ENCODE results near the gene MMP26.
"Not testable (repeated sequence)": the region's sequence is repeated elsewhere in the genome, so short reads cannot be mapped to it uniquely, and the experiment has no call there.

MMP26 gene

DNA sequence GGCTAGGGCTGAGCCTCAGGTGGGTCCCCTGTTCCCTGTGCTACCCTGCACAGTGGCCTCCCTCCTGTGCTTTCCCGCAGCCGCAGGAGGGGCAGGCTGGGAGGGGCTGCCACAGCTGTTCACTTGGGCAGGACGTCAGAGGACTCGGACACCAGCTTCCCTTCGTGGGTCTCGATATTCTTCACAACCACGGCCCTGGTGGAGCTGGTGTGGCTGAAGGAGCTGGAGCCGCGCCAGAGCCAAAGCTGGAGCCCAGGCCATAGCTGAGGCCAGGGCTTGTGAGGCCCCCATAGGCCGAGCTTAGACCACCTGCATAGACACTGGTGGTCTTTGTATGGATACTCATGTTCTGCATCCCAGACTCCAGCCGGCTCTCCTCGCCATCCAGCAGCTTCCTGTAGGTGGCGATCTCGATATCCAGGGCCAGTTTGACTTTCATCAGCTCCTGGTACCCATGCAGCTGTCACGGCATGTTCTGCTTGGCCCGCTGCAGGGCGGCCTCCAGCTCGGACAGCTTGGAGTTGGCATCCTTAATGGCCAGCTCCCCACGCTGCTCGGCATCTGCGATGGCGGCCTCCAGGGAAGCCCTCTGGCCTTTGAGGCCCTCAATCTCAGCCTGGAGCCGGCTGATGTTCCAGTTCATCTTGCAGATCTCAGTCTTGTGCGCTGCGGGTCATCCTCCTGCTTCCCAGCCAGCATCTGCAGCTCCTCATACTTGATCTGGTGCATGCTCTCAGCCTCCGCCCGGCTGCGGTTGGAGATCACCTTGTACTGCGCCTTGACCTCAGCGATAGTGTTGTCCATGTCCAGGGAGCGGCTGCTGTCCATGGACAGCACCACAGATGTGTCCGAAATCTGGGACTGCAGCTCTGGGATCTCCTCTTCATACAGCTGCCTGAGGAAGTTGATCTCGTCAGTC is 18.3 kb downstream of the MMP26 start:
- DNase-seq: not testable (repeated sequence)

DNA sequence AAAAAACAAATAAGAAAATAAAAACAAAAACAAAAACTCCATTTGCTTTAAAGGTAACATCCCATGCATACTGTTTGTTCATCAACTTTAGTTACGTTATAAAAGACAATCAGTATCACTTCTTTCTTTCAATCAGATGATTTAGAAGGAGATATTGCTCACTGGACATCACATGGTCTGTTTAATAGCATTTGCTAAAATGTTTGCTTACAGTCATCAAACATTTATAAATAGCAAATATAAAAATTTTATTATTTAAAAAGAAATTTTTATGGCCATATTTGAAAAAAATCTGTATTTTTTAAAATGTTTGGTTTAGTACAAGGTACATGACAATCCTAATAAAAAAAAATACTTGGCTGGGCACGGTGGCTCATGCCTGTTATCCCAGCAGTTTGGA is 22.6 kb downstream of the MMP26 start:
- no peak for DNase-seq

DNA sequence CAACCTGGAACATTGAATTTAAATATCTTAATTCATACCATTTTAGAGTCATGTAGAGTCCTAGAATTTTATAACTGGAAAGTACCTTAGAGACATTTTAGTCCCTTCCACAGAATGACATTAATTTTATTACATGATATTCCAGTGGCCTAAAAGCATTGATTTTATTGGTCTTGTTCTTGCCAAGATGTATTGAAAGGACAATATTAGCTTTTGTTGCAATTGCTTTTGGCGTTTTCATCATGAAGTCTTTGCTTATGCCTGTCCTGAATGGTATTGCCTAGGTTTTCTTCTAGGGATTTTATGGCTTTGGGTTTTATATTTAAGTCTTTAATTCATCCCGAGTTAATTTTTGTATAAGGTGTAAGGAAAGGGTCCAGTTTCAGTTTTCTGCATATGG is 36.2 kb downstream of the MMP26 start:
- no peak for DNase-seq

DNA sequence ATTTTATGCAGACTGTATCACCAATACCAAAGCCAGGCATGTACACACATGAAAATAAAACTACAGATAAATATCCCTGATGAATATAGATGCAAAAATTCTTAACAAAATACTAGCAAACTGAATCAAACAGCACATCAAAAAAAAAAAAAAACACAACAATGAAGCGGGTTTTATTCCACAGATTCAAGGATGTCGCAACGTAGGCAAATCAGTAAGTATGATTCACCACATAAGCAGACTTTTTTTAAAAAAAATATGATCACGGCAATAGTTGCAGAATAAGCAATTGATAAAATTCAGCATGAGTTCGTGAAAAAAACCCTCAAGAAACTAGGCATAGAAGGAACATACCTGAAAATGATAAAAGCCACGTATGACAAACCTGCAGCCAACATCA is 43.9 kb downstream of the MMP26 start:
- no peak for DNase-seq

DNA sequence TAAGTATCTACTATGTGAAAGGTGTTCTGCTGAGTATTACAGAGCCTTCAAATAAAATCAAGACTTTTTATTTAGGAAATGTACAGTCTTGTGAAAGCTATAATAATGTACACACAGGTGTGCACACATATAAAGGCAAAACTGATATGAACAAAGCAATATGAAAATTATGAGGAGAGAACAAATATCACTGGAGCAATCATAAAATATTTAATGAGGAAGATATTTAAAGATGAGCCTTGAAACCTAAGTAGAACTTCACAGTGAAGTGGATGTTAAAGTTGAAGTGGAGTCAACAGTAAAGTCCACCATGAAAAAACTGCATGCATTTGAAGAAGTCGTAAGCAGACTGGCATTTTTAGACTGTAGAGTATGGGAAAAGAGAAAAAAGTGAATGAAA is 46.6 kb downstream of the MMP26 start:
- DNase-seq: peak; percentile 6
